ENCODE data around the gene A2ML1.

Gene A2ML1

GRCh38 chr12:8903646-8904045 lies 81.2 kb downstream of the A2ML1 start:
- no peaks in the 10 kb centered on the region for H3K27me3 ChIP-seq
- DNase-seq, result no peak
- H3K9me3 ChIP-seq, result no peaks in the 10 kb centered on the region
- no peaks in the 10 kb centered on the region for H3K36me3 ChIP-seq
- H3K4me3 ChIP-seq, result no peak overlapping the region
- intact Hi-C loops (cut with DNase I; ENCODE audit: low total_unique reads), result no loop called here
- no peak overlapping the region for H3K27ac ChIP-seq
- TF ChIP-seq, protein P1, sequence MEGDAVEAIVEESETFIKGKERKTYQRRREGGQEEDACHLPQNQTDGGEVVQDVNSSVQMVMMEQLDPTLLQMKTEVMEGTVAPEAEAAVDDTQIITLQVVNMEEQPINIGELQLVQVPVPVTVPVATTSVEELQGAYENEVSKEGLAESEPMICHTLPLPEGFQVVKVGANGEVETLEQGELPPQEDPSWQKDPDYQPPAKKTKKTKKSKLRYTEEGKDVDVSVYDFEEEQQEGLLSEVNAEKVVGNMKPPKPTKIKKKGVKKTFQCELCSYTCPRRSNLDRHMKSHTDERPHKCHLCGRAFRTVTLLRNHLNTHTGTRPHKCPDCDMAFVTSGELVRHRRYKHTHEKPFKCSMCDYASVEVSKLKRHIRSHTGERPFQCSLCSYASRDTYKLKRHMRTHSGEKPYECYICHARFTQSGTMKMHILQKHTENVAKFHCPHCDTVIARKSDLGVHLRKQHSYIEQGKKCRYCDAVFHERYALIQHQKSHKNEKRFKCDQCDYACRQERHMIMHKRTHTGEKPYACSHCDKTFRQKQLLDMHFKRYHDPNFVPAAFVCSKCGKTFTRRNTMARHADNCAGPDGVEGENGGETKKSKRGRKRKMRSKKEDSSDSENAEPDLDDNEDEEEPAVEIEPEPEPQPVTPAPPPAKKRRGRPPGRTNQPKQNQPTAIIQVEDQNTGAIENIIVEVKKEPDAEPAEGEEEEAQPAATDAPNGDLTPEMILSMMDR (IDR thresholded peaks at IDR 0.05), result no peak
- H3K4me1 ChIP-seq, result no peaks in the 10 kb centered on the region

DNA sequence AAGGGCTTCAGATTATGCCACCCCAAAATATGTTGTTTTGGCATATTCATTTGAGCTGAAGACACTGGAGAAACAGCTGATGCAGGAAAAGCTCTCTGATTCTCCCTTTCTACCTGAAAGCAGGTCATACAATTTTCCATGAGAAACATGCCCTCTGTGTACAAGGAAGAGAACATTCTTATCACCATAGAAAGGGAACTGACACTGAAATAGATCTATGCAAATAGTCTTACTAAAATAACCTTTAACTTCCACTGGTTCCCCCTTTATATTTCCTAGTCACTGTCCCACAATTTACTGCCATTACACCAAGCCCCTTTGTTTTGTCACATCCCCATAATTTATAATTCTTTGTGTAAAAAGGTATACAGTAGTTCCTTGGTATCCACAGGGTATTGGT lies 82.2 kb downstream of the A2ML1 start:
- no peak for DNase-seq
- Histone ChIP-seq H3K27me3 (no peaks in the 10 kb centered on the region), H3K36me3 (no peaks in the 10 kb centered on the region), H3K4me3 (no peak overlapping the region), H3K4me1 (no peaks in the 10 kb centered on the region), H3K27ac (no peak overlapping the region), H3K9me3 (no peaks in the 10 kb centered on the region)
- intact Hi-C loops (cut with DNase I; ENCODE audit: low total_unique reads), result no loop called here
- TF ChIP-seq, protein P1 (IDR thresholded peaks at IDR 0.05), result no peak

DNA sequence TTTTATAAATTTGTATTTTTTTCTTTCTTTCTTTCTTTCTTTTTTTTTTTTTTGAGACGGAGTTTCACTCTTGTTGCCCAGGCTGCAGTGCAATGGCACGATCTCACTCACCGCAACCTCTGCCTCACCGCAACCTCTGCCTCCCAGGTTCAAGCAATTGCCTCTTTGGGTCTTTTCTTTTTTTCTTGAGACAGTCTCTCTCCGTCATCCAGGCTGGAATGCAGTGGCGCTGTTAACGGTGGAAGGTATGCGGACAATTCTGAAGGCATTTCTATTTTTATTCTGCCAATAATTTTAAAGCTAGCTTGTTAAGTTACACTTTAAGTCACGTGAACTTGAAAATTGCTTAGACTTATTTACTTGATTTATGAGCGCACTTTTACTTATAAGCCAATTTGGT lies 83.1 kb downstream of the A2ML1 start:
- Histone ChIP-seq H3K4me3 (peak overlapping the region in 1 of 2 donors; percentile 18), H3K4me1 (no peaks in the 10 kb centered on the region), H3K27ac (no peak overlapping the region), H3K9me3 (no peaks in the 10 kb centered on the region), H3K27me3 (no peaks in the 10 kb centered on the region), H3K36me3 (no peaks in the 10 kb centered on the region)
- intact Hi-C loops (cut with DNase I; ENCODE audit: low total_unique reads), result no loop called here
- no peak for DNase-seq
- TF ChIP-seq, protein P1 (IDR thresholded peaks at IDR 0.05), result no peak

- TF ChIP-seq, protein P1 (IDR thresholded peaks at IDR 0.05), result no peak
- H3K27ac ChIP-seq, result peak overlapping the region in 1 of 2 donors; percentile 4
- H3K27me3 ChIP-seq, result no peaks in the 10 kb centered on the region
- H3K4me3 ChIP-seq, result no peak overlapping the region
- DNase-seq, result no peak
- H3K4me1 ChIP-seq, result no peaks in the 10 kb centered on the region
- H3K36me3 ChIP-seq, result no peaks in the 10 kb centered on the region
- H3K9me3 ChIP-seq, result no peaks in the 10 kb centered on the region
- intact Hi-C loops (cut with DNase I; ENCODE audit: low total_unique reads), result no loop called here
Measured at GRCh38 chr12:8906266-8907180, 84.1 kb downstream of the A2ML1 start.

- no peaks in the 10 kb centered on the region for H3K9me3 ChIP-seq
- no peak overlapping the region for H3K27ac ChIP-seq
- H3K4me1 ChIP-seq, result peaks cover 0 to under 1% (median 0%) of the 10 kb centered on the region in 4 donors
- H3K4me3 ChIP-seq, result no peak overlapping the region
- no peaks in the 10 kb centered on the region for H3K36me3 ChIP-seq
- intact Hi-C loops (cut with DNase I; ENCODE audit: low total_unique reads), result no loop called here
- no peaks in the 10 kb centered on the region for H3K27me3 ChIP-seq
- TF ChIP-seq, protein P1 (IDR thresholded peaks at IDR 0.05), result no peak
- no peak for DNase-seq
Measured at GRCh38 chr12:8907513-8907912, 85.1 kb downstream of the A2ML1 start.
